PFSK-1 (cell line): Measurements from ENCODE around the gene BAHD1.

Experiments used
- FOXP2 ChIP-seq: optimal IDR thresholded peaks from 2 replicates; pipeline ENCODE3; 2011; ENCODE audit warnings: borderline replicate concordance, control low read depth, inconsistent platforms; ENCODE audit not compliant: insufficient read depth; ENCODE audit errors: extremely low read length, extremely low read depth
- POLR2AphosphoS5 ChIP-seq: IDR thresholded peaks from 2 replicates; pipeline ENCODE4 v1.6.1; 2012; ENCODE audit warnings: low read depth, mild to moderate bottlenecking, control low read depth, low read length, moderate library complexity
- REST ChIP-seq, 2 experiments: IDR thresholded peaks; 2 replicates each; pipeline versions ENCODE4 v1.6.1 to v1.8.0; 2011 to 2012; ENCODE audit warnings: low read depth in 2 of 2, low read length in 2 of 2, control low read depth in 1 of 2, inconsistent platforms in 1 of 2, mild to moderate bottlenecking in 1 of 2, moderate library complexity in 1 of 2; ENCODE audit not compliant: insufficient read depth in 1 of 2
- SIN3A ChIP-seq: IDR thresholded peaks from 2 replicates; pipeline ENCODE4 v1.6.1; 2012; ENCODE audit warnings: mild to moderate bottlenecking, low read length, moderate library complexity, borderline replicate concordance; ENCODE audit not compliant: insufficient read depth

GRCh38 chr15:40450047-40450446 lies 9.3 kb downstream of the BAHD1 start:
- no peak for TF ChIP-seq POLR2AphosphoS5
- TF ChIP-seq REST (IDR thresholded peaks at IDR 0.05; ENCODE audit: insufficient read depth in 1 of 2, low read depth in 2 of 2, low read length in 2 of 2), result no peak
- TF ChIP-seq SIN3A, result no peak
- TF ChIP-seq FOXP2, result no peak
